Testis (tissue), 3 donors: ENCODE results near the gene ARSG. TPM values are rescaled to one million over a fixed set of nuclear protein-coding genes. Genes with fewer than 3 reads are reported as not detected.
"Not testable (repeated sequence)": the region's sequence is repeated elsewhere in the genome, so short reads cannot be mapped to it uniquely, and the experiment has no call there.

Experiments
- DNase-seq: peaks from one replicate; pipeline ENCODE4 v3.0.0-alpha.2; 2019
- H3K27ac ChIP-seq, 2 donors: fragments of 200-600 bp; sonication (generic); one replicate each; pipeline ENCODE4 v1.5.1; 2019
- H3K27me3 ChIP-seq: fragments of 200-600 bp; sonication (generic); one replicate; pipeline ENCODE4 v1.5.1; 2019
- H3K36me3 ChIP-seq: fragments of 200-600 bp; sonication (generic); one replicate; pipeline ENCODE4 v1.5.1; 2017; ENCODE audit warnings: low read depth; ENCODE audit errors: missing control alignments
- H3K4me1 ChIP-seq: fragments of 200-600 bp; sonication (generic); one replicate; pipeline ENCODE4 v1.5.1; 2019
- H3K4me3 ChIP-seq, 2 donors: fragments of 200-600 bp; sonication (generic); one replicate each; pipeline ENCODE4 v1.5.1; 2017 to 2019
- H3K9me3 ChIP-seq: fragments of 200-600 bp; sonication (generic); one replicate; pipeline ENCODE4 v1.5.1; 2017
- POLR2A ChIP-seq: fragments of 450-650 bp; IDR thresholded peaks from one replicate; pipeline ENCODE4 v1.6.1; 2017; ENCODE audit warnings: antibody characterized with exemption, mild to moderate bottlenecking, moderate library complexity
- WGBS, 2 donors: methylation state at CpG; one replicate each; pipeline ENCODE4 v1.1.5; 2018; 5-methylcytosine and 5-hydroxymethylcytosine counted together
- intact Hi-C: fragments of 100-400 bp; cut with DNase I; formaldehyde crosslinking; loops from one replicate; pipeline ENCODE4 v1.15.1; 2023; ENCODE audit warnings: low total_unique reads
- polyA plus RNA-seq: library from polyadenylated mRNA; stranded (reverse); fragments of 350-450 nt; fragmentation: Illumina TruSeq; extraction: RNeasy Lipid Tissue Mini Kit (QIAGEN cat#74804); gene quantifications from one replicate; pipeline ENCODE4 v1.2.3, GENCODE V29; 2014; ENCODE audit warnings: low read depth, low replicate concordance; ENCODE audit not compliant: insufficient read depth
- total RNA-seq, 2 donors: library from RNA; depleted of rRNA; stranded (reverse); fragments of >200 nt; gene quantifications; one replicate each; pipeline ENCODE4 v1.2.3, GENCODE V29; 2016
- TF ChIP-seq, protein P1 (sequence below), 3 experiments: fragments of 450-650 bp in 2 of 3; fragments of 200-600 bp in 1 of 3; sonication (generic) in 1 of 3; IDR thresholded peaks; one replicate each; pipeline ENCODE4 v1.5.1; 2016 to 2019; ENCODE audit warnings: antibody characterized with exemption in 3 of 3, mild to moderate bottlenecking in 2 of 3, moderate library complexity in 1 of 3

The ARSG gene
- total and polyA plus RNA-seq, 3 donors from 2014 or later: 7.4 to 16.9 (median 12.5) TPM

DNA sequence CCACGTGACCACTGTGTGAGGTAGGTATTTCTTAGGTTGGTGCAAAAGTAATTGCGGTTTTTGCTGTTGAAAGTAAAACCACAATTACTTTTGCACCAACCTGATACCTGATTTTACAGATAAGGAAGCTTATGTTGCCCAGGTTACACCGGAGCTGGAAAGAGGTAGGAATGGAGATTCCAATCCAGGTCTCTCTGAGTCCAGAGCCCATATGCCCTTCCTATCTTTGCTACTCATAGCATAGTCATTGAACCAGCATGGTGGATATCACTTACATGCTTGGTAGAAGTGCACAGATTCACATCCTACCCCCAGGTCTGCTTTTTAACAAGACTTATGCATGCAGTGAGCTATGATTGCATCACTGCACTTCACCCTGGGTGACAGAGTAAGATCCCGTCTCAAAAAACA lies 61.8 kb downstream of the ARSG start:
- Histone ChIP-seq H3K4me1 (no peaks in the 10 kb centered on the region), H3K27me3 (no peaks in the 10 kb centered on the region)
- 78 to 88% methylated on average over 4 of the region's 4 CpGs for WGBS, 2 donors

DNA sequence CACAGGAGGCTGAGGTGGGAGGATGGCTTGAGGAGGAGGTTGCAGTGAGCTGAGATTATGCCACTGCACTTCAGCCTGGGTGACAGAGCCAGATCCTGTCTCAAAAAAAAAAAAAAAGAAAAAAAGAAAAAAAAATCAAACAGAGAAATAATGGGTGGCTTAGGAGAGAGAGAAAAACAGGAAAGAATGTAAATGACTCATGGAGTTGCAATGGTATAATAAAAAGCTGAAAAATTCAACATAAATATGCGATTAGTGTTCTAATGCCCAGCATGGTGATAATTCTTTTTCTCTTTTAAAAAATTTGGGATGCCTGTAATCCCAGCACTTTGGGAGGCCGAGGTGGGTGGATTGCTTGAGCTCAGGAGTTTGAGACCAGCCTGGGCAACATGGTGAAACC lies 63.0 kb downstream of the ARSG start:
- H3K27ac ChIP-seq: not testable (repeated sequence)

More for the DNA sequence above, 61.8 kb downstream of the ARSG start:
- H3K36me3 ChIP-seq: no peaks in the 10 kb centered on the region
- H3K27ac ChIP-seq: no peak overlapping the region
- DNase-seq: no peak
- no peak overlapping the region for H3K4me3 ChIP-seq
- intact Hi-C loops: no loop called here
- TF ChIP-seq POLR2A: no peak
- no peaks in the 10 kb centered on the region for H3K9me3 ChIP-seq

DNA sequence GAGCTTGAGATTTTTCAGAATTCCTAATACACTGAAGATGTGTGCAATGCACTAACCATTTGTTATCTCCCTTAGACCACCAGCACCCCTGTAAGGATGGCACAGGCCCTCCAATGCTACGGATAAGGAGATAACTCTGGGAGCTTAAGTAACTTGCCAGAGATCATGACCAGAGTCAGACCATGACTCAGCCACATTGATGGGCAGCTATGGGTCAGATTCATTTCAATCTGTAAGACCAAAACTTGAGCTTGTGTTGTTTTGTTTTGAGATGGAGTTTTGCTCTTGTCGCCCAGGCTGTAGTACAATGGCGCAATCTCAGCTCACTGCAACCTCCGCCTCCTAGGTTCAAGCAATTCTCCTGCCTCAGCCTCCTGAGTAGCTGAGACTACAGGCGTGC lies 63.8 kb downstream of the ARSG start:
- H3K4me1 ChIP-seq, DNase-seq, H3K9me3 ChIP-seq, H3K36me3 ChIP-seq, intact Hi-C loops, H3K4me3 ChIP-seq, H3K27me3 ChIP-seq, H3K27ac ChIP-seq: not testable (repeated sequence)
- 92 to 93% methylated on average over 5 of the region's 5 CpGs for WGBS, 2 donors

More for the DNA sequence above, 63.0 kb downstream of the ARSG start:
- H3K27me3 ChIP-seq, intact Hi-C loops, H3K4me1 ChIP-seq, H3K4me3 ChIP-seq, H3K9me3 ChIP-seq, DNase-seq, H3K36me3 ChIP-seq: not testable (repeated sequence)
- 77 to 91% methylated on average over 2 of the region's 2 CpGs for WGBS, 2 donors

DNA sequence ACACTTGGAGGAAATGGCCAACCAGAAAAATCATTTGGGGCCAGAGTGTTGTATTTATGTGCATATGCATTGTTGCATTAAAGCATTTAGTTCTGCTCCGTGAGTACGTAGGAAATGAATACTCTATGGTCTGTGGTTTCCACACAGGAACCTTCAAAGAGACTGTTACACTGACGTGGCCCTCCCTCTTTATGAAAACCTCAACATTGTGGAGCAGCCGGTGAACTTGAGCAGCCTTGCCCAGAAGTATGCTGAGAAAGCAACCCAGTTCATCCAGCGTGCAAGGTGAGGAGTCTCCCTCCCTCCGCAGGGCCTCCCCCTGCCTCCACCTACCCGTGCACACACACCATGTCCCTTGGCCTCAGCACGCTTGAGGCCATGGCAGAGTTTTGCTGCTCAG lies 65.2 kb downstream of the ARSG start:
- no peak for TF ChIP-seq POLR2A
- TF ChIP-seq, protein P1, sequence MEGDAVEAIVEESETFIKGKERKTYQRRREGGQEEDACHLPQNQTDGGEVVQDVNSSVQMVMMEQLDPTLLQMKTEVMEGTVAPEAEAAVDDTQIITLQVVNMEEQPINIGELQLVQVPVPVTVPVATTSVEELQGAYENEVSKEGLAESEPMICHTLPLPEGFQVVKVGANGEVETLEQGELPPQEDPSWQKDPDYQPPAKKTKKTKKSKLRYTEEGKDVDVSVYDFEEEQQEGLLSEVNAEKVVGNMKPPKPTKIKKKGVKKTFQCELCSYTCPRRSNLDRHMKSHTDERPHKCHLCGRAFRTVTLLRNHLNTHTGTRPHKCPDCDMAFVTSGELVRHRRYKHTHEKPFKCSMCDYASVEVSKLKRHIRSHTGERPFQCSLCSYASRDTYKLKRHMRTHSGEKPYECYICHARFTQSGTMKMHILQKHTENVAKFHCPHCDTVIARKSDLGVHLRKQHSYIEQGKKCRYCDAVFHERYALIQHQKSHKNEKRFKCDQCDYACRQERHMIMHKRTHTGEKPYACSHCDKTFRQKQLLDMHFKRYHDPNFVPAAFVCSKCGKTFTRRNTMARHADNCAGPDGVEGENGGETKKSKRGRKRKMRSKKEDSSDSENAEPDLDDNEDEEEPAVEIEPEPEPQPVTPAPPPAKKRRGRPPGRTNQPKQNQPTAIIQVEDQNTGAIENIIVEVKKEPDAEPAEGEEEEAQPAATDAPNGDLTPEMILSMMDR (IDR thresholded peaks at IDR 0.05): no peak
- Histone ChIP-seq H3K9me3 (no peaks in the 10 kb centered on the region), H3K27me3 (no peaks in the 10 kb centered on the region), H3K36me3 (no peaks in the 10 kb centered on the region), H3K27ac (no peak overlapping the region), H3K4me3 (no peak overlapping the region), H3K4me1 (no peaks in the 10 kb centered on the region)
- intact Hi-C loops: no loop called here
- no peak for DNase-seq
- WGBS, 2 donors: 82 to 96% methylated on average over 8 of the region's 8 CpGs

DNA sequence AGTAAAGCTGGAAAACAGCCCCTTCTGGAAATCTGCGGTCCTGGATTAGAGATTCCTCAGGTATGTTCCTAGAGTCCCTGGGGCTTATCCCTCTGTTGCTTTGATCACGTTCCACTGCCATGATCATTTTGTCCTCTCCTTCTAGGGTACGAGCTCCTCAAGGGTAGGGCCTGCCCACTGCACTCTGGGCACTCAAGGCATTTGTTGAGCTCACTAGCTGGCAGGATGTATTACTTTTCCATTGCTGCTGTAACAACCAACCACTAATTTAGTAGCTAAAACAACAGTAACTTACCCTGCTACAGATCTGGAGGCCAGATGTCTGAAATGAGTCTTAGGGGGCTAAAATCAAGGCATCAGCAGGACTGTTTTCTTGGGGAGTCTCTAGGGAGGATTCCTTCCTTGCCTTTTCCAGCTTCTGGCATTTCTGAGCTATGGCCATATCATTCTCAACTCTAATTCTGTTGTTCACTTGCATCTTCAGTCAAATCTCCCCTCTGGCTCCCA lies 65.7 kb downstream of the ARSG start:
- no peaks in the 10 kb centered on the region for H3K36me3 ChIP-seq
- H3K27ac ChIP-seq: no peak overlapping the region
- no peak for DNase-seq
- no peak overlapping the region for H3K4me3 ChIP-seq
- H3K4me1 ChIP-seq: no peaks in the 10 kb centered on the region
- intact Hi-C loops: no loop called here
- no peaks in the 10 kb centered on the region for H3K9me3 ChIP-seq
- TF ChIP-seq POLR2A: no peak
- TF ChIP-seq, protein P1 (IDR thresholded peaks at IDR 0.05): no peak
- no peaks in the 10 kb centered on the region for H3K27me3 ChIP-seq
- WGBS, 2 donors: 93 to 96% methylated on average over 3 of the region's 3 CpGs

DNA sequence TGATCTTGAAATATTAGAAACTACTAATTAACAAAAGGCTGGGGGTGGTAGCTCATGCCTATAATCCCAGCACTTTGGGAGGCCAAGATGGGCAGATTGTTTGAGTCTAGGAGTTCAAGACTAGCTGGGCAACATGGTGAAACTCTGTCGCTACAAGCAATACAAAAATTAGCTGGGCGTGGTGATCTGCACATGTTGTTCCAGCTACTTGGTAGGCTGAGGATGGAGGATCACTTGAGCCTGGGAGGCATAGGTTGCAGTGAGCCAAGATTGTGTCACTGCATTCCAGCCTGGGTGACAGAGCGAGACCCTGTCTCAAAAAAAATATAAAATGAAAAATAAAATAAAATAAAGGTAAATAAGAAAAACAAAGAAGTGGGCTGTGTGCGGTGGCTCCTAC lies 66.6 kb downstream of the ARSG start:
- intact Hi-C loops: no loop called here
- no peak for DNase-seq
- Histone ChIP-seq H3K4me1 (no peaks in the 10 kb centered on the region), H3K9me3 (no peaks in the 10 kb centered on the region), H3K27ac (no peak overlapping the region), H3K27me3 (no peaks in the 10 kb centered on the region), H3K36me3 (no peaks in the 10 kb centered on the region), H3K4me3 (no peak overlapping the region)
- TF ChIP-seq, protein P1 (IDR thresholded peaks at IDR 0.05): no peak
- TF ChIP-seq POLR2A: no peak
- WGBS, 2 donors: 93 to 97% methylated on average over 4 of the region's 4 CpGs
